MM.1S (cell line): ENCODE results near the gene IL1B.

Experiments
- DNase-seq: peaks from one replicate; pipeline ENCODE4 v3.0.0-alpha.2; 2015
- H2AFZ ChIP-seq: fragments of 300-600 bp; sonication (generic); 2 replicates; pipeline ENCODE4 v1.6.0; 2016; ENCODE audit warnings: antibody characterized with exemption, low read length
- H3F3A ChIP-seq: fragments of 300-600 bp; sonication (generic); 2 replicates; pipeline ENCODE4 v1.6.1; 2016; ENCODE audit warnings: mild to moderate bottlenecking, antibody characterized with exemption, low read length, moderate library complexity, mixed read lengths; ENCODE audit not compliant: insufficient read depth
- H3K27ac ChIP-seq: fragments of 300-600 bp; sonication (generic); 2 replicates; pipeline ENCODE4 v1.5.1; 2016; ENCODE audit warnings: mild to moderate bottlenecking, low read length
- H3K27me3 ChIP-seq: fragments of 300-600 bp; sonication (generic); replicated peaks from 2 replicates; pipeline ENCODE4 v1.6.0; 2016; ENCODE audit warnings: low read length; ENCODE audit not compliant: insufficient read depth
- H3K36me3 ChIP-seq: fragments of 300-600 bp; sonication (generic); replicated peaks from 2 replicates; pipeline ENCODE4 v1.6.1; 2016; ENCODE audit warnings: mild to moderate bottlenecking, low read length, mixed read lengths; ENCODE audit not compliant: insufficient read depth
- H3K4me1 ChIP-seq: fragments of 300-600 bp; sonication (generic); 2 replicates; pipeline ENCODE4 v1.6.1; 2016; ENCODE audit warnings: low read length, mixed read lengths
- H3K4me2 ChIP-seq: fragments of 300-600 bp; sonication (generic); 2 replicates; pipeline ENCODE4 v1.6.0; 2016; ENCODE audit warnings: low read depth, low read length
- H3K4me3 ChIP-seq: fragments of 300-600 bp; sonication (generic); 2 replicates; pipeline ENCODE4 v1.5.1; 2016; ENCODE audit warnings: low read length, mixed read lengths
- H3K79me2 ChIP-seq: fragments of 300-600 bp; sonication (generic); 2 replicates; pipeline ENCODE4 v1.6.1; 2016; ENCODE audit warnings: mixed run types, low read length, mixed read lengths
- H3K9ac ChIP-seq: fragments of 300-600 bp; sonication (generic); 2 replicates; pipeline ENCODE4 v1.6.1; 2016; ENCODE audit warnings: low read length, mixed read lengths
- H3K9me2 ChIP-seq: fragments of 300-600 bp; sonication (generic); replicated peaks from 2 replicates; pipeline ENCODE4 v1.6.1; 2016; ENCODE audit warnings: mild to moderate bottlenecking, low read length, mixed read lengths; ENCODE audit not compliant: insufficient read depth
- H3K9me3 ChIP-seq: fragments of 300-600 bp; sonication (generic); replicated peaks from 2 replicates; pipeline ENCODE4 v1.6.1; 2016; ENCODE audit warnings: mild to moderate bottlenecking, low read length, mixed read lengths; ENCODE audit not compliant: insufficient read depth
- H4K20me1 ChIP-seq: fragments of 300-600 bp; sonication (generic); 2 replicates; pipeline ENCODE4 v1.6.1; 2016; ENCODE audit warnings: mild to moderate bottlenecking, low read length, moderate library complexity, mixed read lengths; ENCODE audit not compliant: insufficient read depth
- CTCF ChIP-seq: fragments of 300-600 bp; sonication (generic); IDR thresholded peaks from 2 replicates; pipeline ENCODE4 v1.5.1; 2016; ENCODE audit warnings: antibody characterized with exemption, low read length, mixed read lengths
- EZH2 ChIP-seq: fragments of 300-600 bp; sonication (generic); optimal IDR thresholded peaks from 2 replicates; pipeline ENCODE3; 2017; ENCODE audit warnings: low read depth, mild to moderate bottlenecking, antibody characterized with exemption, low read length, mixed read lengths
- EZH2phosphoT487 ChIP-seq: fragments of 300-600 bp; sonication (generic); IDR thresholded peaks from 2 replicates; pipeline ENCODE4 v1.6.1; 2018; ENCODE audit warnings: antibody characterized with exemption, low read length

Gene IL1B

GRCh38 chr2:112848833-112849232 is 12.3 kb upstream of the IL1B start:
- Histone ChIP-seq H3K9me3 (no peaks in the 10 kb centered on the region), H3K4me2 (no peak overlapping the region), H2AFZ (no peak overlapping the region), H3K9ac (no peak overlapping the region), H4K20me1 (no peaks in the 10 kb centered on the region), H3K4me1 (no peaks in the 10 kb centered on the region), H3F3A (no peaks in the 10 kb centered on the region), H3K79me2 (no peaks in the 10 kb centered on the region), H3K27ac (no peak overlapping the region), H3K36me3 (no peaks in the 10 kb centered on the region), H3K27me3 (no peaks in the 10 kb centered on the region), H3K9me2 (no peaks in the 10 kb centered on the region), H3K4me3 (no peak overlapping the region)
- no peak for DNase-seq
- TF ChIP-seq CTCF (no peak), EZH2phosphoT487 (no peak), EZH2 (no peak)

- H4K20me1 ChIP-seq: no peaks in the 10 kb centered on the region
- no peak for TF ChIP-seq CTCF
- no peak for TF ChIP-seq EZH2phosphoT487
- TF ChIP-seq EZH2: no peak
- H3K36me3 ChIP-seq: no peaks in the 10 kb centered on the region
- no peak overlapping the region for H3K27ac ChIP-seq
- no peaks in the 10 kb centered on the region for H3K4me1 ChIP-seq
- no peak overlapping the region for H3K4me2 ChIP-seq
- no peaks in the 10 kb centered on the region for H3K9me2 ChIP-seq
- H3K9me3 ChIP-seq: no peaks in the 10 kb centered on the region
- DNase-seq: no peak
- H3K9ac ChIP-seq: no peak overlapping the region
- H3K4me3 ChIP-seq: no peak overlapping the region
- no peaks in the 10 kb centered on the region for H3K27me3 ChIP-seq
- H3K79me2 ChIP-seq: no peaks in the 10 kb centered on the region
- no peak overlapping the region for H2AFZ ChIP-seq
- H3F3A ChIP-seq: no peaks in the 10 kb centered on the region
Observed at GRCh38 chr2:112846031-112846430, 9.5 kb upstream of the IL1B start.

- no peaks in the 10 kb centered on the region for H4K20me1 ChIP-seq
- H3K9me3 ChIP-seq: no peaks in the 10 kb centered on the region
- no peaks in the 10 kb centered on the region for H3K4me1 ChIP-seq
- no peaks in the 10 kb centered on the region for H3K9me2 ChIP-seq
- H3K27ac ChIP-seq: no peak overlapping the region
- H3K27me3 ChIP-seq: no peaks in the 10 kb centered on the region
- no peak overlapping the region for H3K4me3 ChIP-seq
- no peaks in the 10 kb centered on the region for H3K36me3 ChIP-seq
- TF ChIP-seq EZH2: no peak
- TF ChIP-seq CTCF: no peak
- TF ChIP-seq EZH2phosphoT487: no peak
- DNase-seq: no peak
- no peaks in the 10 kb centered on the region for H3F3A ChIP-seq
- H3K4me2 ChIP-seq: no peak overlapping the region
- H2AFZ ChIP-seq: no peak overlapping the region
- no peaks in the 10 kb centered on the region for H3K79me2 ChIP-seq
- no peak overlapping the region for H3K9ac ChIP-seq
Observed at GRCh38 chr2:112843836-112844235, 7.3 kb upstream of the IL1B start.
